ENCODE results near the gene FUT2.

Gene FUT2

GRCh38 chr19:48671446-48671995 lies 24.2 kb upstream of the FUT2 start:
- H3K4me2 ChIP-seq: no peak overlapping the region
- H3K27me3 ChIP-seq (ENCODE audit: insufficient read depth, low read depth): peaks cover 5% of the 10 kb centered on the region; the same call in 1 of the 2 replicates

GRCh38 chr19:48672994-48673393 lies 22.8 kb upstream of the FUT2 start, which contains the start of gene NTN5:
Gene NTN5, minus strand, starts transcription at chr19:48673017. Its CDS starts 2,031 bp downstream, at chr19:48670986.
- Histone ChIP-seq H3K4me1 (ENCODE audit: low read depth, poor library complexity, severe bottlenecking) (peaks cover 5% of the 10 kb centered on the region), H2AFZ (ENCODE audit: low read depth) (no peak within 1 kb of the TSS), H3K4me3 (IDR thresholded peaks at IDR 0.05; ENCODE audit: insufficient read depth, low read depth, low read length) (no peak within 1 kb of the TSS), H3K27me3 (ENCODE audit: insufficient read depth, low read depth) (peaks cover 12% of the 10 kb centered on the region; the same call in 1 of the 2 replicates), H3K9ac (no peak within 1 kb of the TSS), H3K4me2 (no peak within 1 kb of the TSS), H3K79me2 (ENCODE audit: insufficient read depth, low read depth) (no peaks in the 10 kb centered on the region), H3K36me3 (ENCODE audit: insufficient read depth) (no peaks in the 10 kb centered on the region), H4K20me1 (ENCODE audit: insufficient read depth) (no peaks in the 10 kb centered on the region), H3K27ac (no peak within 1 kb of the TSS)
- no peak for TF ChIP-seq CTCF (conservative IDR thresholded peaks at IDR 0.05; ENCODE audit: low read depth, low read length)

More at GRCh38 chr19:48671446-48671995, 24.2 kb upstream of the FUT2 start:
- H3K9ac ChIP-seq: no peak overlapping the region
- no peaks in the 10 kb centered on the region for H3K79me2 ChIP-seq (ENCODE audit: insufficient read depth, low read depth)
- TF ChIP-seq CTCF (conservative IDR thresholded peaks at IDR 0.05; ENCODE audit: low read depth, low read length): no peak
- no peaks in the 10 kb centered on the region for H3K36me3 ChIP-seq (ENCODE audit: insufficient read depth)
- no peak overlapping the region for H2AFZ ChIP-seq (ENCODE audit: low read depth)
- H3K4me1 ChIP-seq (ENCODE audit: low read depth, poor library complexity, severe bottlenecking): peaks cover 5% of the 10 kb centered on the region
- no peaks in the 10 kb centered on the region for H4K20me1 ChIP-seq (ENCODE audit: insufficient read depth)
- H3K27ac ChIP-seq: no peak overlapping the region
- no peak overlapping the region for H3K4me3 ChIP-seq (IDR thresholded peaks at IDR 0.05; ENCODE audit: insufficient read depth, low read depth, low read length)

GRCh38 chr19:48673436-48674100 lies 22.2 kb upstream of the FUT2 start:
- TF ChIP-seq CTCF (conservative IDR thresholded peaks at IDR 0.05; ENCODE audit: low read depth, low read length): no peak
- H3K27ac ChIP-seq: no peak overlapping the region
- H3K4me1 ChIP-seq (ENCODE audit: low read depth, poor library complexity, severe bottlenecking): peaks cover 5% of the 10 kb centered on the region
- no peaks in the 10 kb centered on the region for H3K79me2 ChIP-seq (ENCODE audit: insufficient read depth, low read depth)
- no peak overlapping the region for H3K9ac ChIP-seq
- H2AFZ ChIP-seq (ENCODE audit: low read depth): no peak overlapping the region
- H3K36me3 ChIP-seq (ENCODE audit: insufficient read depth): no peaks in the 10 kb centered on the region
- no peaks in the 10 kb centered on the region for H4K20me1 ChIP-seq (ENCODE audit: insufficient read depth)
- H3K4me3 ChIP-seq (IDR thresholded peaks at IDR 0.05; ENCODE audit: insufficient read depth, low read depth, low read length): no peak overlapping the region
- no peak overlapping the region for H3K4me2 ChIP-seq
- peaks cover 17% of the 10 kb centered on the region; the same call in 1 of the 2 replicates for H3K27me3 ChIP-seq (ENCODE audit: insufficient read depth, low read depth)

- TF ChIP-seq CTCF (conservative IDR thresholded peaks at IDR 0.05; ENCODE audit: low read depth, low read length): no peak
- Histone ChIP-seq H3K4me3 (IDR thresholded peaks at IDR 0.05; ENCODE audit: insufficient read depth, low read depth, low read length) (no peak overlapping the region), H3K36me3 (ENCODE audit: insufficient read depth) (no peaks in the 10 kb centered on the region), H3K9ac (no peak overlapping the region), H2AFZ (ENCODE audit: low read depth) (no peak overlapping the region), H3K4me1 (ENCODE audit: low read depth, poor library complexity, severe bottlenecking) (peaks cover 5% of the 10 kb centered on the region), H4K20me1 (ENCODE audit: insufficient read depth) (no peaks in the 10 kb centered on the region), H3K27me3 (ENCODE audit: insufficient read depth, low read depth) (peaks cover 22% of the 10 kb centered on the region; the same call in 1 of the 2 replicates), H3K4me2 (no peak overlapping the region), H3K79me2 (ENCODE audit: insufficient read depth, low read depth) (no peaks in the 10 kb centered on the region), H3K27ac (no peak overlapping the region)
Measured at GRCh38 chr19:48674216-48674809, 21.5 kb upstream of the FUT2 start.
